8988T (cell line): ENCODE data around the gene AHRR.
"Not testable (repeated sequence)": the region's sequence is repeated elsewhere in the genome, so short reads cannot be mapped to it uniquely, and the experiment has no call there.

Experiments
- DNase-seq: peaks from one replicate; pipeline ENCODE4 v3.0.0; 2011

Gene AHRR

GRCh38 chr5:398475-399295 lies 77.2 kb downstream of the AHRR start:
- peak; percentile 21 for DNase-seq

GRCh38 chr5:399296-400281 lies 78.1 kb downstream of the AHRR start:
- no peak for DNase-seq

GRCh38 chr5:400282-401145 lies 79.0 kb downstream of the AHRR start:
- no peak for DNase-seq

GRCh38 chr5:401146-402034 lies 79.9 kb downstream of the AHRR start:
- DNase-seq = peak; percentile 32

GRCh38 chr5:402219-402614 lies 80.7 kb downstream of the AHRR start:
- not testable (repeated sequence) for DNase-seq

- peak; percentile 27 for DNase-seq
These were observed 81.3 kb downstream of the AHRR start for GRCh38 chr5:402615-403359.

GRCh38 chr5:403995-404394 lies 82.5 kb downstream of the AHRR start:
- no peak for DNase-seq

GRCh38 chr5:404666-405241 lies 83.2 kb downstream of the AHRR start:
- DNase-seq = peak; percentile 14

GRCh38 chr5:405421-405820 lies 83.9 kb downstream of the AHRR start:
- DNase-seq = no peak

- no peak for DNase-seq
These were observed 84.5 kb downstream of the AHRR start for GRCh38 chr5:406041-406440.

- no peak for DNase-seq
These were observed 85.5 kb downstream of the AHRR start for GRCh38 chr5:407051-407450.

- DNase-seq = no peak
These were observed 86.3 kb downstream of the AHRR start for GRCh38 chr5:407801-408268.

- no peak for DNase-seq
These were observed 89.5 kb downstream of the AHRR start for GRCh38 chr5:410911-411517.

- no peak for DNase-seq
These were observed 90.2 kb downstream of the AHRR start for GRCh38 chr5:411728-412127.

- not testable (repeated sequence) for DNase-seq
These were observed 93.7 kb downstream of the AHRR start for GRCh38 chr5:414991-415927.

- no peak for DNase-seq
These were observed 94.6 kb downstream of the AHRR start for GRCh38 chr5:415928-416635.

- no peak for DNase-seq
These were observed 95.1 kb downstream of the AHRR start for GRCh38 chr5:416636-416960.
